ENCODE results near the gene CHI3L1.

Gene CHI3L1

DNA sequence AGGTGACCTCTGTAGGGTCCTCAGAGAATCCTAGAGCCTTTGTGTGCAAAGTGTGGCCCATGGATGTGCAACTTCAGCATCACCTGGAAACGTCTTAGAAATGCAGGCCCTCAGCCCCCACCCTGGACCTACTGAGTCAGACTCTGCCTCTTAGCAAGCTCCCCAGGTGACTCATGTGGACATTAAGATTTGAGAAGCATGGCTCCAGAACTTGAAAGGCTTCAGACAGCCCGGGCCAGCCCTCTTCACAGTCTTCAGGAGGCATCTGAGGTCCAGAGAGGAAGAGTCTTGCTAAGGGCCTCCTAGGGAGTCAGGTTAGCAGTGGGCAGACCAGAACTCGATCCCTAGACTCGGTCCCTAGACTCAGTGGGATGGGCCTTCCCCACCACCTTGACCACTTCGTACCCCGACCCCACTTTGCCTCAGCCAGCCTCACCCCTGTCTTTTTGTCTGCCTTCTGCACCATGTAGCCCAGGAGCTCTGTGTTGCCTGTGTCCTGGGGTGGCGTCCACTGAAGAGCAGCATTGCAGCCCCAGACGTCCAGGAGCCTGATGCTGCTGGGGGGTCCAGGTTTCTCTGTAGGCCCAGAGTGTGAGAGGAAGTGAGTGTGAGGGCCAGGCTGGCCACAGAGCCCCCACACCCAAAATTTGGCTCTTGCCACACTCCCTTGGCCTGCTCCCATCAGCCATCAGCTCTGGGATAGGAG lies 15.7 kb downstream of the CHI3L1 start:
- Histone ChIP-seq H3K9me3 (ENCODE audit: control insufficient read depth, low read length) (no peaks in the 10 kb centered on the region), H3K4me1 (ENCODE audit: control insufficient read depth, insufficient read depth, low read length) (peaks cover 7% of the 10 kb centered on the region), H3K9ac (ENCODE audit: low read length) (no peak overlapping the region), H3K36me3 (ENCODE audit: control insufficient read depth, insufficient read depth, low read length) (no peaks in the 10 kb centered on the region), H3K4me3 (ENCODE audit: low read length) (no peak overlapping the region), H3K27me3 (ENCODE audit: control insufficient read depth, insufficient read depth, low read length) (peaks cover 4% of the 10 kb centered on the region)

DNA sequence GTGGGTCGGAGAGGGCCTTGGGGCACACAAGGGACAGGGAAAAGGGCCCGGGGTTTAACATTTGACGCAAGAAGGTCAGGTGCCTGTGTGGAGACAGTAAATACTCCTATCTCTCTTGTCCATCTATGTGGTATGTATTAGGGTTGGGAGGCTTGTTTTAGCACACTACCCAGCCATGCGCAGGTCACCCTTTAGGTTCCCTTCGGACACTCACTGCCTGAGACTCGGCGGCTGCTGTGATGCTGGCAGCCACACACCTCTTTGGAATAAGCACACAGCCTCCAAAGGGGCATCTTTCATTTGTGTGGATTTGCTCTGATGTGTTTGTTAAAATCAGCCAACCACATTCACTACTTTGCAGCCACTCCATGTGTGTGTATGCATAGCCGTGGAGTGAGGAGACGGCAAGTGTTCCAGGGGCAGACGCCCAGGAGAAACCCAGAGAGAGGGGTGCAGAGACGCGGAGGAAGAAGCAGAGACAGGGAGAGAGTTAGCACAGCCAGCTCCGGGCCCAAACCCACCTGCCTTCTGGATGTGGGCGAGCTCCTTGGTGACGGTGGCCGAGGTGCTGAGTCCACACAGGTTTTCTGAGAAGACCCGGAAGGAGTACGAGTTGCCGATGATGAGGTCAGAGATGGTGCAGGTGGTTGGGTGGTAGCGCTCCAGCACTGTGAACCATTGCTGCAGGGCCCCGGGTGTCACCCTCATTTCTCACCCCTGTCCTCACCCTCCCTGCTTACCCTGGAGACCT lies 16.6 kb downstream of the CHI3L1 start:
- Histone ChIP-seq H3K4me1 (ENCODE audit: control insufficient read depth, insufficient read depth, low read length) (peaks cover 7% of the 10 kb centered on the region), H3K9me3 (ENCODE audit: control insufficient read depth, low read length) (no peaks in the 10 kb centered on the region), H3K27me3 (ENCODE audit: control insufficient read depth, insufficient read depth, low read length) (peaks cover 4% of the 10 kb centered on the region), H3K9ac (ENCODE audit: low read length) (no peak overlapping the region), H3K4me3 (ENCODE audit: low read length) (no peak overlapping the region), H3K36me3 (ENCODE audit: control insufficient read depth, insufficient read depth, low read length) (no peaks in the 10 kb centered on the region)

DNA sequence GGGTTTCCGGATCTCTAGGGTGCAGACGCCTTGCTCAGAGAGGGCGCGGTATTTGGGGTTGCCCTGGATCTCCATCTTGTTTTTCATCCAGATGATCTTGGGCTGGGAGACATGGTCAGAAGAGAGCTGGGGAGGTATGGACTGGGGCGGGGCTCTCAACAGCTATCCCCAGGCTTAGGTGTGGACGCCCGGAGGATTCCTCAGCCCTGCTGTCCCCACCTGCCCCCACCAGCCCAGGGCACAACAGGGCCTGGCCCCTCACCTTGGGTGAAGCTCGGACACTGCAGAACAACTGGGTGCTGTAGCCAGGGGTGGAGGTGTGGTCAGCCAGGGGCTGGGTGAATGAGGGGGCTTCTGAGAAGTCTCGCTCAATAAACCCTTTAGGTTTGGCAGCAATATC lies 17.5 kb downstream of the CHI3L1 start:
- peaks cover 7% of the 10 kb centered on the region for H3K4me1 ChIP-seq (ENCODE audit: control insufficient read depth, insufficient read depth, low read length)
- peaks cover 4% of the 10 kb centered on the region for H3K27me3 ChIP-seq (ENCODE audit: control insufficient read depth, insufficient read depth, low read length)
- H3K9me3 ChIP-seq (ENCODE audit: control insufficient read depth, low read length) = no peaks in the 10 kb centered on the region
- H3K9ac ChIP-seq (ENCODE audit: low read length) = no peak overlapping the region
- no peaks in the 10 kb centered on the region for H3K36me3 ChIP-seq (ENCODE audit: control insufficient read depth, insufficient read depth, low read length)
- H3K4me3 ChIP-seq (ENCODE audit: low read length) = no peak overlapping the region

DNA sequence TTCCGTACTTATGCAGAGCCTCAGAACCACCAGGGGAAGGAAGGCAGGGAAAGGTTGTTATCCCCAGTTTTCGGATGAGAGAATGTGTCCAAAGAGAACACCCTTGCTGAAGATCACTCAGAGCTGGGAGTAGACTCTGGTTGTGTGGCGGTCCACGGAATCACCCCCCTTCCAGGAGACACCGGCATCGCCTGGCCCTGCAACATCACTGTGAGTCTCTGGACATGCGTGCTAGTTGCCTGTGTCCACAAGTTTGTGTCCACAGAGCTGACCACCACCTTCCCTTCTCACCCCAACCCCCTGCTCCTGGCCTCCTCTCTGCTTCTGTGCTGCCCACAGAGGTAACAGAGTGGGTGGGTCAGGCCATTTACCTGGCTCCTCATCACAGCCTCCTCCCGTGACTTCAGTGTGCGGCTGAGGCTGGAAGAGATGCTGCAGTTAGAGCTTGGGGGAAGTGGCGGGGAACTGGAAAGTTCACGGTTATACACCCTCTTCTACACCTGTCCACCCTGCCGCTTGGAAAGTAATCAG lies 18.2 kb downstream of the CHI3L1 start:
- Histone ChIP-seq H3K36me3 (ENCODE audit: control insufficient read depth, insufficient read depth, low read length) (no peaks in the 10 kb centered on the region), H3K27me3 (ENCODE audit: control insufficient read depth, insufficient read depth, low read length) (peaks cover 4% of the 10 kb centered on the region), H3K9ac (ENCODE audit: low read length) (no peak overlapping the region), H3K4me3 (ENCODE audit: low read length) (no peak overlapping the region), H3K4me1 (ENCODE audit: control insufficient read depth, insufficient read depth, low read length) (peaks cover 7% of the 10 kb centered on the region), H3K9me3 (ENCODE audit: control insufficient read depth, low read length) (no peaks in the 10 kb centered on the region)

DNA sequence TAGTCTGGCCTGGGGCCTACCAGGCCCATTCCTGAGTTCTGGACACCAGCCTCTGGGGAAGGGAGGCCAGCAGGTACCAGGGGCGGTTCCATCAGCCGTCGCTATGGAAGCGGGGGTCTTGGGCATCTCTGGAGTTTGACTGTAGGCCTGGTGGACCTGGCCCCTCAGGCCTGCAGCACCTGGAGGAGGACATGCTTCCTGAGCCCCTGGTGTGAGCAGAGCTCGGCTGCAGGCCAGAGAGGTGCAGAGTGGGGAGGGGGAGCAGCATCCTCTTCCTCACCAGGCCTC lies 18.6 kb downstream of the CHI3L1 start:
- no peaks in the 10 kb centered on the region for H3K9me3 ChIP-seq (ENCODE audit: control insufficient read depth, low read length)
- peaks cover 7% of the 10 kb centered on the region for H3K4me1 ChIP-seq (ENCODE audit: control insufficient read depth, insufficient read depth, low read length)
- H3K36me3 ChIP-seq (ENCODE audit: control insufficient read depth, insufficient read depth, low read length) = no peaks in the 10 kb centered on the region
- no peak overlapping the region for H3K9ac ChIP-seq (ENCODE audit: low read length)
- no peak overlapping the region for H3K4me3 ChIP-seq (ENCODE audit: low read length)
- peaks cover 4% of the 10 kb centered on the region for H3K27me3 ChIP-seq (ENCODE audit: control insufficient read depth, insufficient read depth, low read length)

DNA sequence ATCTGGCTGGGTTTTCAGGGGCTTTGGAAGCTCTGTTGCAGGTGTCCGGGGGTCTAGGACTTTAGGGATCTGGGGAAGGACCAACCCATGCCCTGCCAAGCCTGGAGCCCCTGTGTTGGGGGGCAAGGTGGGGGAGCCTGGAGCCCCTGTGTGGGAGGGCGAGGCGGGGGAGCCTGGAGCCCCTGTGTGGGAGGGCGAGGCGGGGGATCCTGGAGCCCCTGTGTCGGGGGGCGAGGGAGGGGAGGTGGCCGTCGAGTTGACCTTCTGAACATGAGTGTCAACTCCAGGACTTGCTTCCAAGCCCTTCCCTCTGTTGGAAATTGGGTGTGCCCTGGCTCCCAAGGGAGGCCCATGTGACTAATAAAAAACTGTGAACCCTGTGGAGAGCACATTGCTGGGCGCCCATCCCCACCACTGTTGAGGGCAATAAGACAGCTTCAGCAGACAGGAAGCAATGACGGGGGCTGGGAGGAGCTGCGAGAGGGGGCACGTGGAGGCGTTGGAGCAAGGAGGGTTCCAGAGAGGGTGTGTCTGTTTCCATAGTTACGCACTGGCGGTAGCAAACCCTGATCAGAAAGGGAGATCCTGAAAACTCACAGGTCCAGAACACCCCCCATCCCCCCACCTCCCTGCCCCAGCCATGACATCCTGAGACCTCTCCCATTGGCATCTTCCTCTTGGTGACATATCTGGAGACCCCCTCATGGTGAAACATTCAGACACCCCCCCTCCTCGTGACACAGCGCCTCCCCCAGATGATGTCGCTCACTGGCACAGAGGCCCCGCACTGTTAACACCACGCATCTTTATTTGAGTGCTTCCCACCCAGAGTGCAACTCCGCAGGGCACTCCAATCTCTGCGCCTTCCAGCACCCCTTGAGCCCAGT lies 19.2 kb downstream of the CHI3L1 start:
- no peaks in the 10 kb centered on the region for H3K36me3 ChIP-seq (ENCODE audit: control insufficient read depth, insufficient read depth, low read length)
- no peak overlapping the region for H3K4me3 ChIP-seq (ENCODE audit: low read length)
- H3K9ac ChIP-seq (ENCODE audit: low read length) = no peak overlapping the region

DNA sequence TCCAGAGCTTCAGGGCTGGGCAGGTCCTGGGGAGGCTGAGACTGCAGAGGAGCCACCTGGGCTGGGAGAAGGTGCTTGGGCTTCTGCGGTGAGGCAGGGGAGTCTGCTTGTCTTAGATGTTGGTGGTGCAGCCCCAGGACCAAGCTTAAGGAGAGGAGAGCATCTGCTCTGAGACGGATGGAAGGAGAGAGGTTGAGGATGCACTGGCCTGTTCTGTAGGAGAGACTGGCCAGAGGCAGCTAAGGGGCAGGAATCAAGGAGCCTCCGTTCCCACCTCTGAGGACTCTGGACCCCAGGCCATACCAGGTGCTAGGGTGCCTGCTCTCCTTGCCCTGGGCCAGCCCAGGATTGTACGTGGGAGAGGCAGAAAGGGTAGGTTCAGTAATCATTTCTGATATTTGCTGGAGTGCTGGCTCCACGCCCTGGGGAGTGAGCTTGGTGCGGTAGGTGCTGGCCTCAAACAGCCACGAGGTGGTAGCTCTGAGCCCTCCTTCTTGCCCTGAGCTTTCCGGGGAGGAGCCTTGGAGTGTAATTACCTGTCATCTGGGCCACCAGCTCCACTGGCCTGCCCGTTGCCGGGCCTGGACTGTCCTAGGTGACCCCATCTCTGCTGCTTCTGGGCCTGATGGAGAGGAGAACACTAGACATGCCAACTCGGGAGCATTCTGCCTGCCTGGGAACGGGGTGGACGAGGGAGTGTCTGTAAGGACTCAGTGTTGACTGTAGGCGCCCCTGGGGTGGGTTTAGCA lies 20.1 kb downstream of the CHI3L1 start:
- Histone ChIP-seq H3K36me3 (ENCODE audit: control insufficient read depth, insufficient read depth, low read length) (no peaks in the 10 kb centered on the region), H3K4me3 (ENCODE audit: low read length) (no peak overlapping the region), H3K9me3 (ENCODE audit: control insufficient read depth, low read length) (no peaks in the 10 kb centered on the region), H3K4me1 (ENCODE audit: control insufficient read depth, insufficient read depth, low read length) (peaks cover 7% of the 10 kb centered on the region), H3K9ac (ENCODE audit: low read length) (no peak overlapping the region), H3K27me3 (ENCODE audit: control insufficient read depth, insufficient read depth, low read length) (peaks cover 4% of the 10 kb centered on the region)

More for the DNA sequence above, 19.2 kb downstream of the CHI3L1 start:
- peaks cover 7% of the 10 kb centered on the region for H3K4me1 ChIP-seq (ENCODE audit: control insufficient read depth, insufficient read depth, low read length)
- peaks cover 4% of the 10 kb centered on the region for H3K27me3 ChIP-seq (ENCODE audit: control insufficient read depth, insufficient read depth, low read length)
- no peaks in the 10 kb centered on the region for H3K9me3 ChIP-seq (ENCODE audit: control insufficient read depth, low read length)

DNA sequence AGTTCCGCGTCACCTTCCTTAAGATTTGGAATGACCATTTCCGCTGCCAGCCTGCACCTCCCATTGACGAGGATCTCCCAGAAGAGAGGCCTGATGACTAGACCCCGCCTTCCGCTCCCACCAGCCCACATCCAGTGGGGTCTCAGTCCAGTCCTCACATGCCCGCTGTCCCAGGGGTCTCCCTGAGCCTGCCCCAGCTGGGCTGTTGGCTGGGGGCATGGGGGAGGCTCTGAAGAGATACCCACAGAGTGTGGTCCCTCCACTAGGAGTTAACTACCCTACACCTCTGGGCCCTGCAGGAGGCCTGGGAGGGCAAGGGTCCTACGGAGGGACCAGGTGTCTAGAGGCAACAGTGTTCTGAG lies 20.7 kb downstream of the CHI3L1 start:
- Histone ChIP-seq H3K36me3 (ENCODE audit: control insufficient read depth, insufficient read depth, low read length) (no peaks in the 10 kb centered on the region), H3K27me3 (ENCODE audit: control insufficient read depth, insufficient read depth, low read length) (peaks cover 4% of the 10 kb centered on the region), H3K4me1 (ENCODE audit: control insufficient read depth, insufficient read depth, low read length) (peaks cover 7% of the 10 kb centered on the region), H3K9me3 (ENCODE audit: control insufficient read depth, low read length) (no peaks in the 10 kb centered on the region), H3K4me3 (ENCODE audit: low read length) (no peak overlapping the region), H3K9ac (ENCODE audit: low read length) (no peak overlapping the region)

DNA sequence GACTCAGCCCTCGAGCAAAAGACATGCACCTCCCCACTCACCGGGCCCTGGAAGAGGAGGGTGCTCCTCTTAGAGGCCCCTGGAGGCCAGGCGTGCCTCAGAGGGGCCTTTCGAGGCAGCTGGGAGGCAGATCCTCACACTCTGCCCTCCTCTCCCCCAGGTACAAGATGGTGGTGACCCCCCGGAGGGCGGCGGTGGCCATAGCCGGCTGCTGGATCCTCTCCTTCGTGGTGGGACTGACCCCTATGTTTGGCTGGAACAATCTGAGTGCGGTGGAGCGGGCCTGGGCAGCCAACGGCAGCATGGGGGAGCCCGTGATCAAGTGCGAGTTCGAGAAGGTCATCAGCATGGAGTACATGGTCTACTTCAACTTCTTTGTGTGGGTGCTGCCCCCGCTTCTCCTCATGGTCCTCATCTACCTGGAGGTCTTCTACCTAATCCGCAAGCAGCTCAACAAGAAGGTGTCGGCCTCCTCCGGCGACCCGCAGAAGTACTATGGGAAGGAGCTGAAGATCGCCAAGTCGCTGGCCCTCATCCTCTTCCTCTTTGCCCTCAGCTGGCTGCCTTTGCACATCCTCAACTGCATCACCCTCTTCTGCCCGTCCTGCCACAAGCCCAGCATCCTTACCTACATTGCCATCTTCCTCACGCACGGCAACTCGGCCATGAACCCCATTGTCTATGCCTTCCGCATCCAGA lies 21.3 kb downstream of the CHI3L1 start:
- no peak overlapping the region for H3K4me3 ChIP-seq (ENCODE audit: low read length)
- H3K9me3 ChIP-seq (ENCODE audit: control insufficient read depth, low read length) = no peaks in the 10 kb centered on the region
- peaks cover 7% of the 10 kb centered on the region for H3K4me1 ChIP-seq (ENCODE audit: control insufficient read depth, insufficient read depth, low read length)
- H3K27me3 ChIP-seq (ENCODE audit: control insufficient read depth, insufficient read depth, low read length) = peaks cover 4% of the 10 kb centered on the region
- H3K9ac ChIP-seq (ENCODE audit: low read length) = no peak overlapping the region
- H3K36me3 ChIP-seq (ENCODE audit: control insufficient read depth, insufficient read depth, low read length) = no peaks in the 10 kb centered on the region

DNA sequence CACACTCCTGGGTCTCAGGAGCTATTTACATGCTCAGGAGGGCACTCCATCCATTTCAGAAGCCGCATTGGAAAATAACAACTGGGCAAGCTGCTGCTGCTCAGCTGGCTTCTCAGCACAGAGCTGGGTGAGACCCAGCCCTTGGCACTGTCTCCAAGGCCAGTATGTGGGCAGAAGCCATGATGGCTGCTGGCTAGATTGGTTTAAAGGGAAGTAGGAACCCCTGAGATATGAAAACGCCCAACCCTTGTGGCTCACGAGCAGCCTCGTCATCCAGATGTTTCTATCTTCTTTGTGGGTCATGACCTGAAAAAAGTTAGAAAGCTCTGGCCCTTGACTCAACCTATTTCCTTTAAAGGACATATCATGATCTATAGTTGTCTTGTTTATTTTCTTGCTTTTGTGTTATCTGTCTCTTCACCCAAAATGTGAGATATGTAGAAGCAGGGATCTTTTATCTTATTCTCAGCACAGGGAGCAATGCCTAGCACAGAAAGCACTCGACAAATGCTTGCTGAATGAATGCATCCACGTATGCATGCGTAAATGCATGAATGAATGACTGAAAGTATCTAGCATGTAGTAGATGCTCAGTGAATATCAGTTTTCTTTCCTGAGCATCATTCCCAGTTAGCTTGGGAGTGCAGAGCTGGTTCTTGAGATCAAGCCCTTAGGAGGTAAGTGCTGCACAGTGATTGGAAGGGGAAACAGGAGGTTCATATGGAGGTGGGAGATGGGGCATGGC lies 22.4 kb downstream of the CHI3L1 start:
- peaks cover 7% of the 10 kb centered on the region for H3K4me1 ChIP-seq (ENCODE audit: control insufficient read depth, insufficient read depth, low read length)
- H3K9me3 ChIP-seq (ENCODE audit: control insufficient read depth, low read length) = no peaks in the 10 kb centered on the region
- H3K4me3 ChIP-seq (ENCODE audit: low read length) = no peak overlapping the region
- H3K9ac ChIP-seq (ENCODE audit: low read length) = no peak overlapping the region
- H3K36me3 ChIP-seq (ENCODE audit: control insufficient read depth, insufficient read depth, low read length) = no peaks in the 10 kb centered on the region
- peaks cover 4% of the 10 kb centered on the region for H3K27me3 ChIP-seq (ENCODE audit: control insufficient read depth, insufficient read depth, low read length)

DNA sequence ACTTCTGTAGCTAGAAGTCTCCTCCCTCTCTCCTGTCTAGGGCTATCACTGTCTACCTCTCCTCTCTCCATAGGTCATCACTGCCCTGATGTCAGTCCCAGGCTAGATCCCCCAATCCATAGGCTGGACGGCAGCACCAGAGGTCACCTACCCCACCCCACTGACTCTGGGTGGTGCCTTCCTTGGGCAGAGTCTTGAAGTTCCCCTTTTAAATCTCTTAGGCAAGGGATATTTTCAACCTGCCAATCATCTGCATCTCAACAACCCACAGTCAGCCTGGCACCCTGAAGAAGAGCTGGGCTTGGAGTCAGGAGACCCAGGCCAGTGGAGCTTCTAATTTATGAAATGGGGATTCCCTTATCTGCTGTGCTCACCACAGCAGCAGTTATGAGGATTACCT lies 24.1 kb downstream of the CHI3L1 start:
- H3K4me3 ChIP-seq (ENCODE audit: low read length) = no peak overlapping the region
- H3K9me3 ChIP-seq (ENCODE audit: control insufficient read depth, low read length) = no peaks in the 10 kb centered on the region
- no peak overlapping the region for H3K9ac ChIP-seq (ENCODE audit: low read length)
- H3K4me1 ChIP-seq (ENCODE audit: control insufficient read depth, insufficient read depth, low read length) = peaks cover 7% of the 10 kb centered on the region
- H3K36me3 ChIP-seq (ENCODE audit: control insufficient read depth, insufficient read depth, low read length) = no peaks in the 10 kb centered on the region
- peaks cover 4% of the 10 kb centered on the region for H3K27me3 ChIP-seq (ENCODE audit: control insufficient read depth, insufficient read depth, low read length)

Measured in mucosa of stomach (tissue), 1 donor.